Measurements from ENCODE around the gene SYT13.

SYT13 gene

GRCh38 chr11:45273509-45273908 lies 12.6 kb downstream of the SYT13 start:
- DNase-seq (ENCODE audit: low spot score in 2 of 2) (no peak), ATAC-seq (ENCODE audit: low read depth) (no peak)
- Mint-ChIP-seq H3K9me3 (peaks cover 5% of the 10 kb centered on the region), H3K27ac (no peak overlapping the region), H3K27me3 (peaks cover 31% of the 10 kb centered on the region), H3K4me3 (no peak overlapping the region), H3K4me1 (no peaks in the 10 kb centered on the region), H3K36me3 (no peaks in the 10 kb centered on the region)

- no peak overlapping the region for H3K27ac Mint-ChIP-seq
- H3K27me3 Mint-ChIP-seq, result peaks cover 32% of the 10 kb centered on the region
- H3K4me1 Mint-ChIP-seq, result no peaks in the 10 kb centered on the region
Observed at GRCh38 chr11:45272701-45273100, 13.4 kb downstream of the SYT13 start.

GRCh38 chr11:45270946-45271716 lies 15.0 kb downstream of the SYT13 start:
- DNase-seq (ENCODE audit: low spot score in 2 of 2) (no peak), ATAC-seq (ENCODE audit: low read depth) (no peak)
- Mint-ChIP-seq H3K36me3 (no peaks in the 10 kb centered on the region), H3K9me3 (peaks cover 4% of the 10 kb centered on the region), H3K27ac (no peak overlapping the region), H3K27me3 (peaks cover 31% of the 10 kb centered on the region), H3K4me1 (no peaks in the 10 kb centered on the region), H3K4me3 (no peak overlapping the region)

More at GRCh38 chr11:45272701-45273100, 13.4 kb downstream of the SYT13 start:
- ATAC-seq (ENCODE audit: low read depth), result no peak
- no peaks in the 10 kb centered on the region for H3K36me3 Mint-ChIP-seq
- H3K9me3 Mint-ChIP-seq, result peaks cover 5% of the 10 kb centered on the region
- no peak for DNase-seq (ENCODE audit: low spot score in 2 of 2)
- H3K4me3 Mint-ChIP-seq, result no peak overlapping the region

- Mint-ChIP-seq H3K4me1 (no peaks in the 10 kb centered on the region), H3K9me3 (peaks cover 4% of the 10 kb centered on the region), H3K4me3 (no peak overlapping the region), H3K27ac (no peak overlapping the region), H3K36me3 (no peaks in the 10 kb centered on the region), H3K27me3 (peaks cover 25% of the 10 kb centered on the region)
- DNase-seq (ENCODE audit: low spot score in 2 of 2), result no peak
- ATAC-seq (ENCODE audit: low read depth), result no peak
Observed at GRCh38 chr11:45269678-45270077, 16.5 kb downstream of the SYT13 start.

GRCh38 chr11:45267652-45268299 lies 18.4 kb downstream of the SYT13 start:
- Mint-ChIP-seq H3K27me3 (peaks cover 24% of the 10 kb centered on the region), H3K4me1 (no peaks in the 10 kb centered on the region)

GRCh38 chr11:45267052-45267451 lies 19.1 kb downstream of the SYT13 start:
- no peak for ATAC-seq (ENCODE audit: low read depth)
- H3K27me3 Mint-ChIP-seq, result peaks cover 25% of the 10 kb centered on the region
- no peak for DNase-seq (ENCODE audit: low spot score in 2 of 2)
- H3K4me3 Mint-ChIP-seq, result no peak overlapping the region
- H3K27ac Mint-ChIP-seq, result no peak overlapping the region
- no peaks in the 10 kb centered on the region for H3K36me3 Mint-ChIP-seq
- H3K4me1 Mint-ChIP-seq, result no peaks in the 10 kb centered on the region
- peaks cover 4% of the 10 kb centered on the region for H3K9me3 Mint-ChIP-seq

More at GRCh38 chr11:45267652-45268299, 18.4 kb downstream of the SYT13 start:
- Mint-ChIP-seq H3K36me3 (no peaks in the 10 kb centered on the region), H3K27ac (no peak overlapping the region), H3K9me3 (peaks cover 4% of the 10 kb centered on the region), H3K4me3 (no peak overlapping the region)
- DNase-seq (ENCODE audit: low spot score in 2 of 2) (no peak), ATAC-seq (ENCODE audit: low read depth) (no peak)

GRCh38 chr11:45266676-45267020 lies 19.5 kb downstream of the SYT13 start:
- peaks cover 4% of the 10 kb centered on the region for H3K9me3 Mint-ChIP-seq
- no peak overlapping the region for H3K27ac Mint-ChIP-seq

GRCh38 chr11:45265969-45266675 lies 20.0 kb downstream of the SYT13 start:
- DNase-seq (ENCODE audit: low spot score in 2 of 2), result no peak
- peaks cover 21% of the 10 kb centered on the region for H3K27me3 Mint-ChIP-seq
- ATAC-seq (ENCODE audit: low read depth), result no peak
- no peak overlapping the region for H3K4me3 Mint-ChIP-seq
- no peak overlapping the region for H3K27ac Mint-ChIP-seq
- H3K4me1 Mint-ChIP-seq, result no peaks in the 10 kb centered on the region
- no peaks in the 10 kb centered on the region for H3K9me3 Mint-ChIP-seq
- no peaks in the 10 kb centered on the region for H3K36me3 Mint-ChIP-seq

More at GRCh38 chr11:45266676-45267020, 19.5 kb downstream of the SYT13 start:
- Mint-ChIP-seq H3K4me3 (no peak overlapping the region), H3K4me1 (no peaks in the 10 kb centered on the region), H3K36me3 (no peaks in the 10 kb centered on the region), H3K27me3 (peaks cover 26% of the 10 kb centered on the region)
- no peak for DNase-seq (ENCODE audit: low spot score in 2 of 2)
- no peak for ATAC-seq (ENCODE audit: low read depth)

- Mint-ChIP-seq H3K27ac (no peak overlapping the region), H3K4me3 (no peak overlapping the region), H3K9me3 (no peaks in the 10 kb centered on the region), H3K27me3 (peaks cover 26% of the 10 kb centered on the region), H3K4me1 (no peaks in the 10 kb centered on the region), H3K36me3 (no peaks in the 10 kb centered on the region)
- ATAC-seq (ENCODE audit: low read depth) (no peak), DNase-seq (ENCODE audit: low spot score in 2 of 2) (no peak)
Observed at GRCh38 chr11:45264839-45265515, 21.2 kb downstream of the SYT13 start.

- ATAC-seq (ENCODE audit: low read depth) (no peak), DNase-seq (ENCODE audit: low spot score in 2 of 2) (no peak)
- H3K4me3 Mint-ChIP-seq, result no peak overlapping the region
- peaks cover 22% of the 10 kb centered on the region for H3K27me3 Mint-ChIP-seq
- H3K4me1 Mint-ChIP-seq, result no peaks in the 10 kb centered on the region
- no peak overlapping the region for H3K27ac Mint-ChIP-seq
- H3K36me3 Mint-ChIP-seq, result no peaks in the 10 kb centered on the region
- no peaks in the 10 kb centered on the region for H3K9me3 Mint-ChIP-seq
Observed at GRCh38 chr11:45263773-45264172, 22.4 kb downstream of the SYT13 start.

- no peaks in the 10 kb centered on the region for H3K36me3 Mint-ChIP-seq
- H3K4me3 Mint-ChIP-seq, result no peak overlapping the region
- H3K27ac Mint-ChIP-seq, result no peak overlapping the region
- ATAC-seq (ENCODE audit: low read depth) (no peak), DNase-seq (ENCODE audit: low spot score in 2 of 2) (no peak)
- H3K9me3 Mint-ChIP-seq, result no peaks in the 10 kb centered on the region
- no peaks in the 10 kb centered on the region for H3K4me1 Mint-ChIP-seq
- H3K27me3 Mint-ChIP-seq, result peaks cover 22% of the 10 kb centered on the region
Observed at GRCh38 chr11:45262900-45263299, 23.2 kb downstream of the SYT13 start.

GRCh38 chr11:45260071-45260470 lies 26.1 kb downstream of the SYT13 start:
- Mint-ChIP-seq H3K4me1 (no peaks in the 10 kb centered on the region), H3K36me3 (no peaks in the 10 kb centered on the region)

GRCh38 chr11:45259592-45259991 lies 26.5 kb downstream of the SYT13 start:
- Mint-ChIP-seq H3K36me3 (no peaks in the 10 kb centered on the region), H3K27me3 (peaks cover 29% of the 10 kb centered on the region), H3K4me3 (no peak overlapping the region), H3K4me1 (no peaks in the 10 kb centered on the region), H3K9me3 (no peaks in the 10 kb centered on the region), H3K27ac (no peak overlapping the region)
- DNase-seq (ENCODE audit: low spot score in 2 of 2) (no peak), ATAC-seq (ENCODE audit: low read depth) (no peak)

More at GRCh38 chr11:45260071-45260470, 26.1 kb downstream of the SYT13 start:
- no peak overlapping the region for H3K27ac Mint-ChIP-seq
- H3K9me3 Mint-ChIP-seq, result no peaks in the 10 kb centered on the region
- peaks cover 31% of the 10 kb centered on the region for H3K27me3 Mint-ChIP-seq
- ATAC-seq (ENCODE audit: low read depth) (no peak), DNase-seq (ENCODE audit: low spot score in 2 of 2) (no peak)
- H3K4me3 Mint-ChIP-seq, result no peak overlapping the region
